NCI-H1436 (cell line): ENCODE results near the gene KRTAP5-11.
"Not testable (repeated sequence)": the region's sequence is repeated elsewhere in the genome, so short reads cannot be mapped to it uniquely, and the experiment has no call there.

ENCODE experiments used
- DNase-seq: peaks from one replicate; lab custom pipeline; 2025; lab: John Stamatoyannopoulos, UW

The KRTAP5-11 gene

GRCh38 chr11:71555508-71555907, 27.2 kb downstream of the KRTAP5-11 start:
- no peak for DNase-seq

GRCh38 chr11:71554996-71555395, 27.7 kb downstream of the KRTAP5-11 start:
- DNase-seq = no peak

- DNase-seq = no peak
Measured at GRCh38 chr11:71551711-71552110, 31.0 kb downstream of the KRTAP5-11 start.

- DNase-seq = no peak
Measured at GRCh38 chr11:71548716-71549151, 33.9 kb downstream of the KRTAP5-11 start.

GRCh38 chr11:71548120-71548519, 34.6 kb downstream of the KRTAP5-11 start, which contains the start of gene KRTAP5-9:
Gene KRTAP5-9 (plus strand): TSS chr11:71548420. CDS start chr11:71548658, 238 bp downstream.
- no peak for DNase-seq

- no peak for DNase-seq
Measured at GRCh38 chr11:71545405-71545966, 37.2 kb downstream of the KRTAP5-11 start.

GRCh38 chr11:71544525-71545214, 38.0 kb downstream of the KRTAP5-11 start:
- DNase-seq = no peak

GRCh38 chr11:71543866-71544265, 38.8 kb downstream of the KRTAP5-11 start:
- DNase-seq = no peak

GRCh38 chr11:71542879-71543777, 39.5 kb downstream of the KRTAP5-11 start:
- DNase-seq = no peak

- DNase-seq = no peak
Measured at GRCh38 chr11:71542382-71542781, 40.3 kb downstream of the KRTAP5-11 start.

GRCh38 chr11:71540521-71541304, 42.0 kb downstream of the KRTAP5-11 start:
- DNase-seq = not testable (repeated sequence)

- DNase-seq = not testable (repeated sequence)
Measured at GRCh38 chr11:71539971-71540370, 42.7 kb downstream of the KRTAP5-11 start.

GRCh38 chr11:71539017-71539416, 43.7 kb downstream of the KRTAP5-11 start:
- no peak for DNase-seq

- no peak for DNase-seq
Measured at GRCh38 chr11:71538666-71538990, 44.0 kb downstream of the KRTAP5-11 start.

- not testable (repeated sequence) for DNase-seq
Measured at GRCh38 chr11:71537977-71538665, 44.6 kb downstream of the KRTAP5-11 start, which contains the start of gene KRTAP5-8. Gene KRTAP5-8 (plus strand): TSS chr11:71538025. CDS start chr11:71538056, 31 bp downstream.

GRCh38 chr11:71537537-71537936, 45.1 kb downstream of the KRTAP5-11 start:
- DNase-seq = no peak

GRCh38 chr11:71535825-71536224, 46.9 kb downstream of the KRTAP5-11 start:
- DNase-seq = no peak

- DNase-seq = not testable (repeated sequence)
Measured at GRCh38 chr11:71534711-71535608, 47.7 kb downstream of the KRTAP5-11 start.

GRCh38 chr11:71532036-71532610, 50.6 kb downstream of the KRTAP5-11 start:
- no peak for DNase-seq
